ENCODE measurements around the gene REEP6.

- TF ChIP-seq FOXM1 (IDR thresholded peaks at IDR 0.05; ENCODE audit: borderline replicate concordance, low read depth) (no peak), EP300 (IDR thresholded peaks at IDR 0.05; ENCODE audit: borderline replicate concordance) (no peak), MAX (IDR thresholded peaks at IDR 0.05) (no peak), RAD21 (IDR thresholded peaks at IDR 0.05; ENCODE audit: low read depth) (no peak), CEBPB (IDR thresholded peaks at IDR 0.05) (no peak), YY1 (IDR thresholded peaks at IDR 0.05; ENCODE audit: low read depth) (no peak), REST (IDR thresholded peaks at IDR 0.05; ENCODE audit: low read depth) (no peak), USF1 (IDR thresholded peaks at IDR 0.05) (no peak), CREB1 (IDR thresholded peaks at IDR 0.05; ENCODE audit: low read depth) (no peak), TCF12 (IDR thresholded peaks at IDR 0.05; ENCODE audit: low read depth) (no peak), TAF1 (IDR thresholded peaks at IDR 0.05; ENCODE audit: low read depth) (no peak), EGR1 (IDR thresholded peaks at IDR 0.05) (no peak), NFIC (IDR thresholded peaks at IDR 0.05) (no peak)
These were observed 3.3 kb downstream of the REEP6 start for GRCh38 chr19:1494115-1494815.
